SK-N-MC (cell line): ENCODE data around the gene SLC29A1.

Experiments used
- DNase-seq: peaks from one replicate; pipeline ENCODE4 v3.0.0-alpha.2; 2011; ENCODE audit warnings: low read depth, low spot score
- H3K27ac ChIP-seq: fragments of 200-600 bp; sonication (generic); 2 replicates; pipeline ENCODE4 v1.5.1; 2016; ENCODE audit warnings: mixed run types
- H3K36me3 ChIP-seq: fragments of 200-600 bp; sonication (generic); 2 replicates; pipeline ENCODE4 v1.6.1; 2017; ENCODE audit warnings: antibody characterized with exemption, low read length, mixed read lengths; ENCODE audit not compliant: insufficient read depth
- H3K4me3 ChIP-seq: fragments of 200-600 bp; sonication (generic); 2 replicates; pipeline ENCODE4 v1.5.1; 2016
- H3K9ac ChIP-seq: fragments of 200-600 bp; sonication (generic); 2 replicates; pipeline ENCODE4 v1.8.0; 2017; ENCODE audit warnings: mixed run types, mixed read lengths; ENCODE audit not compliant: insufficient read length
- H3K9me3 ChIP-seq: fragments of 200-600 bp; sonication (generic); 2 replicates; pipeline ENCODE4 v1.6.1; 2017; ENCODE audit warnings: low read depth, mild to moderate bottlenecking, antibody characterized with exemption, low read length, moderate library complexity, mixed read lengths
- EZH2 ChIP-seq: fragments of 200-600 bp; sonication (generic); IDR thresholded peaks from one replicate; pipeline ENCODE4 v1.6.1; 2017; ENCODE audit warnings: antibody characterized with exemption
- FOXP2 ChIP-seq: optimal IDR thresholded peaks from 2 replicates; pipeline ENCODE3; 2011; ENCODE audit warnings: mild to moderate bottlenecking, moderate library complexity; ENCODE audit not compliant: insufficient read depth; ENCODE audit errors: extremely low read length, control extremely low read depth
- POLR2AphosphoS5 ChIP-seq: IDR thresholded peaks from 2 replicates; pipeline ENCODE4 v1.6.1; 2012; ENCODE audit warnings: mild to moderate bottlenecking, low read depth, low read length, borderline replicate concordance

Gene SLC29A1

DNA sequence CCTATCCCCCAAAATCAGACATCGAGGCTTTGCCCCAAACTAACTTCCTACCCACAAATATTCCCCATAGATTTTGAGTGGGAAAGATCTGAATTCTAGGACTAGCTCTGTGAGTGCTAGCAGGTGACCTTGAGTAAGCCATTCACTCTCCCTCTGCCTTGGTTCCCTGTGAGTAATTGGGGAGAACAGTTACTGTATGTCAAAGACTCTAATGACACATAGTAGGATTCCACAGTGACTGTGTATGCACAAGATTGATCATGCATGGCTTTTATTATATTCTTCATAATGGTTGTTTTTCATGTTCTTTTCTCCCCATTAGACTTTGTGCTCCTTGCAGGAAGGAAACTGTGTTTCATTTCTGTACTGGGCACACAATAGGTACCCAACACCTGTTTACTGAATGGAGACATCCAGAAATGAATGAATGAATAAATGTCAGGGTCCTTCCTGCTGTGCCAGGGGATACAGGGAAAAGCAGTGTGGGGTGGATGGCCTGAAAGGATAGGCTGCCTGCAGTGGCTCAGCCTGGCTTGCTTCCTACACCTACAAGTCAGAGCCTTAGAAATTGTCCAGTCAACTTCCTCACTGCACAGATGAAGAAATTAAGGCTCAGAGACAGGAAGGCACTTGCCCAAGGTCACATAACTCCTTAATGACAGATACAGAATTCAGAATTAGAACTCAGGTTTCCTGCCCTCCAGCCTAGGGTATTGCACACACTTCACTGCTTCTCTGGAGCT is 46.0 kb downstream of the SLC29A1 start:
- Histone ChIP-seq H3K27ac (no peak overlapping the region), H3K36me3 (no peaks in the 10 kb centered on the region)
- TF ChIP-seq POLR2AphosphoS5 (no peak), FOXP2 (no peak), EZH2 (no peak)

DNA sequence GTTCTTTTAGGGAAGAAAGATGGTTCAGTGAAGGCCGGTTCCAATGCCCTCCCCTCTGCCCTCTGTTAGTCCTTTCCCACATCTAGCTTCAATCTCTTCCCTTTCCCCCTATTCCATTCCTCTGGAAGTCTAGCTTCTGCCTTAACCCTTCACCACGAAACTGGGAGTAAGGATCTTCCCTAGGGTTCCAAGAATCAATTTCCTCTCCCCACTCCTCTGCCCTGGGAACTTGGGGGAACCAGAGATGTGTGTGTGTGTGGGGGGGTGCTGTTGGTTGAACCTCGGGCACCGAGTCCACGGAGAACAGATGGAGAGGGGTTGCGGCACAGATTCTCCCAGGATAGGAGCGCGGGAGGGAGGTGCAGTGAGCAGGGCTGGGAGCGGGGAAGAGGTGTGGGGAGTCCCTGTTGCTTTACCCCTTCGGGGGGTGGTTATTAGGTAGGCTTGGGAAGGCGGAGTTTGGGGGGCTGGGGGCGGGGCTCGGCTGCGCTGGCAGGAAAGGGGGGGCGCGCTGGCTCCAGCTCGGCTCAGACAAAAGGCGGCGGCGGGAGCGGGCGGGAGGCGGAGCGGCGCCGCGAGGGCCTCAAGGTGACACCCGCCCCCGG is 46.6 kb downstream of the SLC29A1 start, which contains the start of gene TMEM151B:
Gene TMEM151B (plus strand): TSS at position 530 of the 605 bp plus-strand sequence. CDS start 293 bp downstream, outside the sequence.
- H3K9ac ChIP-seq = no peak within 1 kb of the TSS
- no peaks in the 10 kb centered on the region for H3K9me3 ChIP-seq
- no peak for TF ChIP-seq FOXP2
- no peak for TF ChIP-seq POLR2AphosphoS5
- no peak for TF ChIP-seq EZH2
- DNase-seq = no peak
- H3K4me3 ChIP-seq = peak within 1 kb of the TSS; percentile 62
- no peaks in the 10 kb centered on the region for H3K36me3 ChIP-seq
- H3K27ac ChIP-seq = no peak within 1 kb of the TSS

More for the DNA sequence above, 46.0 kb downstream of the SLC29A1 start:
- Histone ChIP-seq H3K4me3 (no peak overlapping the region), H3K9ac (no peak overlapping the region), H3K9me3 (no peaks in the 10 kb centered on the region)
- no peak for DNase-seq

DNA sequence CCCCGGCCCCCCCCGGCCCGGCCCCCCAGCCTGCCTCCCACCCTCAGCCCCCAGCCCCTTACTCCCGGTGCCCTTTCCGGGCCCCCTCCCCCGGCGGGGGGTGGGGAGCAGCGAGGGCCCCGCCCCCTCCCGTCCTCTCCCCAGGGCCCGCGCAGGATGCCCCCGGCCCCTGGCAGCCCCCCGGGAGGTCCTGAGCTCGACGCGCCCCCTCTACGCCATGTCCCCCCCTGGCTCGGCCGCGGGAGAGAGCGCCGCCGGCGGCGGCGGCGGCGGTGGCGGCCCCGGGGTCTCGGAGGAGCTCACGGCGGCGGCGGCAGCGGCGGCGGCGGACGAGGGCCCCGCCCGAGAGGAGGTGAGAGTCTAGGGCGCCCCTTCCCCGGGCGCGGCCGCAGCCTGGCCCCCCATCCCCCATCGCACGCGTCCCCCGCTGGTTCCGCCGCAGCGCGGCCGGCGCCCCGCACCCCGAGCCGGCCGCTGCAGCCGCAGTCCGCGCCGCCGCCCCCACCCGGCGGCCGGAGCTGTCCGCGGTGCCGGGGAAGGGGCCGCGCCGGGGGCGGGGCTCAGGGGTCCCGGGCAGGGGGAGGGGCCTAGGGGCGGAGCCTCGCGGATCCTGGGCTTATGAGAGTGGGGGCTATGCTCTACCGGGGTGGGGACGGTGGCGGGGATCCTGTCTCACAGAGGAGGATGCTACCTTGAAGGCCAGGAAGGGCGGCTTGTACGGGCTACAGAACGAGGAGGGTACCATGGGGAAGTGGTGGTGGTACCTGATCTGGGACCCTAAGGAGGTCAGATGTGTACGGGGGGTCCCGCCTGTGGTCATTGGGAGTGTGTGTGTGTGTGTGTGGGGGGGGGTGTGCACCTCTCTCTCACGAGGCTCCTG is 47.4 kb downstream of the SLC29A1 start:
- Histone ChIP-seq H3K36me3 (no peaks in the 10 kb centered on the region), H3K9ac (no peak overlapping the region), H3K4me3 (peak overlapping the region; percentile 62), H3K9me3 (no peaks in the 10 kb centered on the region), H3K27ac (no peak overlapping the region)
- DNase-seq = no peak
- TF ChIP-seq EZH2 = no peak

DNA sequence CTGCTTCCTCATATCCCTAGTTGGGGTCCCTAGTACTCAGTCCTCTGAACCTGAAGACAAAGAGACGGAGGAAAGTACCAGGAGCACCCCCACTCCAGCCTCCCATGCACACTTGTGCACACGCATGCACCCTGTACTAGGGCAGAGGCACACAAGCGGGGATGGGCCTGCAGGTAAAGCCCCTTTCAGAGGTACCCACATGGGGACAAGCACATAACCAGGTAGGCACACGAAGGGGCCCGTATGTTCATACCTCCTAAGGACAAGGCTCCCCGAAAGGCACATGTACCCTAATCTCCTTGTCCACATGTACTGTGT is 48.0 kb downstream of the SLC29A1 start:
- no peaks in the 10 kb centered on the region for H3K9me3 ChIP-seq
- TF ChIP-seq FOXP2 (no peak), EZH2 (no peak), POLR2AphosphoS5 (no peak)
- peak overlapping the region; percentile 62 for H3K4me3 ChIP-seq
- no peaks in the 10 kb centered on the region for H3K36me3 ChIP-seq
- H3K27ac ChIP-seq = no peak overlapping the region
- DNase-seq = no peak
- H3K9ac ChIP-seq = no peak overlapping the region

DNA sequence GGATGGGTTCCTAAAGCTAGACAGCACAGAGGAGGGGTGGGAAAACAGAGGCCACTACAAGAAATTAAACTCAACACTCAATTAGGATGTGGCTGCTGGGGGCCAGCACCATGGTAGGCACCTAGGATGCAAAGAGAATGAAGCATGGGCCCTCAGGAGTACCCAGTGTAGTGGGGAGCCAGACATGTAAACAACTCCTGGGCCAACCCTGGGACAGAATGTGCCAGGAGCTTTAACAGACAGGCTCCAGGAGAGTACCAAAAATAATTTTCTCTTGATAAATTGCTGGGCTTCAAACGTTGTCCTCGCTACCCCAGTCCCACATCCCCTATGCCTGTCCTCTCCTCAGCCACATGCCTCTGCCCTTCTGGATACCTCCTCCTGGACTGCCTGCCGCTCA is 48.5 kb downstream of the SLC29A1 start:
- TF ChIP-seq FOXP2 (no peak), POLR2AphosphoS5 (no peak), EZH2 (no peak)
- DNase-seq = no peak
- Histone ChIP-seq H3K9ac (no peak overlapping the region), H3K9me3 (no peaks in the 10 kb centered on the region), H3K4me3 (no peak overlapping the region), H3K36me3 (no peaks in the 10 kb centered on the region), H3K27ac (no peak overlapping the region)

DNA sequence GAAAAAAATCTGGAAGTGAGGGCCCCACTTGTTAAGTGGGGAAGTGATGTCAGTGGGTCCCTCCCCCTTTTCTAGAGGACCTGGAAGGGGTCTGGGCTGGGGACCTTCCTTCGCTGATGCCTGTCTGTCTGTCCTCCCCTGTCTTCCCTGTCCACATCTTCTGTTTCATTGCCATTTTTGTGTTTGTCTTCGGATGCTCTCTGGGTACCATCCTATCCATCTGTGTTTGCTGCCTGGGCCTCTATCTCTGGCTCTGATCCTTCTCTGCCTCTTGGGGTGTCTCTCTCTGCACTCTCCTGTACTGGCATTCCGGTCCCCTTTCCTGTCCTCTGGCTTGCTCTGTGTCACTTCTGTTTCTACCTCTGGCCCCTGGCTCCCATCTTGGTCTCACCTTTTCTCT is 49.1 kb downstream of the SLC29A1 start:
- TF ChIP-seq FOXP2 (no peak), EZH2 (no peak), POLR2AphosphoS5 (no peak)
- no peak overlapping the region for H3K27ac ChIP-seq

DNA sequence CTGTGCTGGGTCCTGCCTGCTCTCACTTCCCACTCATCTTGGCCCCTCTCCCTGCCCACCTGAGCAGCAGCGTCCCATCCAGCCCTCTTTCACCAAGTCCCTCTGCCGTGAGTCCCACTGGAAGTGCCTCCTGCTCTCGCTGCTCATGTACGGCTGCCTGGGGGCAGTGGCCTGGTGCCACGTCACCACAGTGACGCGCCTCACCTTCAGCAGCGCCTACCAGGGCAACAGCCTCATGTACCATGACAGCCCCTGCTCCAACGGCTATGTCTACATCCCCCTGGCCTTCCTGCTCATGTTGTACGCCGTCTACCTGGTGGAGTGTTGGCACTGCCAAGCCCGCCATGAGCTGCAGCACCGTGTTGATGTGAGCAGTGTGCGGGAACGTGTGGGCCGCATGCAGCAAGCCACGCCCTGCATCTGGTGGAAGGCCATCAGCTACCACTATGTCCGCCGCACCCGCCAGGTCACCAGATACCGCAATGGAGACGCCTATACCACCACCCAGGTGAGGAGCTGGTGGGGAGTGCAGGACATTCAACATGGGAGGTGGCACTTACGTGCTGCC is 49.7 kb downstream of the SLC29A1 start:
- no peak overlapping the region for H3K9ac ChIP-seq
- H3K9me3 ChIP-seq = no peaks in the 10 kb centered on the region
- DNase-seq = no peak
- H3K36me3 ChIP-seq = no peaks in the 10 kb centered on the region
- H3K27ac ChIP-seq = no peak overlapping the region
- no peak overlapping the region for H3K4me3 ChIP-seq
- TF ChIP-seq POLR2AphosphoS5 (no peak), FOXP2 (no peak), EZH2 (no peak)

More for the DNA sequence above, 49.1 kb downstream of the SLC29A1 start:
- DNase-seq = no peak
- H3K36me3 ChIP-seq = no peaks in the 10 kb centered on the region
- H3K4me3 ChIP-seq = no peak overlapping the region
- no peak overlapping the region for H3K9ac ChIP-seq
- no peaks in the 10 kb centered on the region for H3K9me3 ChIP-seq

DNA sequence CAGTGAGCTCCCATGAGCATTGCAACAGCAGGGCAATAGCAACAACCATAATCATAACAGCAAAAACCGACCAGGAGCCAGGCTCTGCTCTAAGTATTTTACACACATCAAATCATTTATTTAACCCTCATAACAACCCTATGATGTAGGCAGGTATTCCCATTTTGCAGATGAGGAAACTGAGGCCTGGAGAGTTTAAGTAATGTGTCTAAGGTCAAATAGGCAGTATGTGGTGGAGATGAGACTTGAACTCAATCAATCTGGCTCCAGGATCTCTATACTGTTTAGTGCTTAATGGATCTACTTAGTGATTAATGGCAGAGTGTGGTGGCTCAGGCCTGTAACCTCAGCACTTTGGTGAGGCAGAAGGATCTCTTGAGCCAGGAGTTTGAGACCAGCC is 50.2 kb downstream of the SLC29A1 start:
- H3K9ac ChIP-seq = no peak overlapping the region
- TF ChIP-seq FOXP2 (no peak), POLR2AphosphoS5 (no peak), EZH2 (no peak)
- DNase-seq = no peak
- no peak overlapping the region for H3K4me3 ChIP-seq
- no peak overlapping the region for H3K27ac ChIP-seq
- H3K9me3 ChIP-seq = no peaks in the 10 kb centered on the region
- H3K36me3 ChIP-seq = no peaks in the 10 kb centered on the region
